ENCODE results near the gene RNF220.

Gene RNF220

DNA sequence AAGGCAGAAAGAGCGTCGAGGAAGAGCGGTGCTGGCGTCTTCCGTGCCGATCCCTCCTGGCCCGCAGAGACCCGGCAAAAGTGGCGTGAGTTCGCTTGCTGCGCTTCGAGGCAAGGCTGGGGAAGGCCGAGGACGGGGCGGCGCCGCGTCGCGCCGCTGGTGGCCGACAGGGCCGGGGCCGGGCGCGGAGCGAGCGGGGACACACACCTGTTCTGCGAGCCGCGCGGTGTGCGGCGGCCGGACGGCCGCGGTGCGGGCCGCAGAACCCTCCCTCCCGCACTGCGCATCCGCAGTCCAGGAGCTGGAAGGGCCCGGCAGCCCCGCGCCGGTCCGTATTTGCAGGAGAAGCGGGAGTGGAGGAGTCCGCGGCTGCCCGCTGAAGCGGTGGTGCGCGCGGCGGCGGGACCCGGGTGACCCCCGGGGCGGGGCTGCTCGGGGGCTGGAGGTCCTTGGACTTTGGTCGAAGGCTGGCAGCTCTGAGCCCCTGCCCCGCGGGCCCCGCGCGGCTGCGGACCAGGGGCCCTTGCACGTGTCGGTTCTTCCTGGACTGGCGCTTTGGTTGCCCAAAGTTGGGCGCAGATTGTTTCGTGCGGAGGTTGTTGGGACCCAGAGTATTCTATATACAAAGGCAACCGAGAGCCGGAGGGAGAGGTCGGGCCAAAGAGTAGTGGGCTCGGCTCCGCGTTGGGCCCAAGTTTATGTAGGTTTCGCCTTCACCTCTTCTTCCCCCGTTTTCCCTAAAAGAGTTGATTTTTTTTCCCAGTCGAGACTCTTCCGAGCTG, 2.6 kb downstream of the RNF220 start:
- DNase-seq = no peak

DNA sequence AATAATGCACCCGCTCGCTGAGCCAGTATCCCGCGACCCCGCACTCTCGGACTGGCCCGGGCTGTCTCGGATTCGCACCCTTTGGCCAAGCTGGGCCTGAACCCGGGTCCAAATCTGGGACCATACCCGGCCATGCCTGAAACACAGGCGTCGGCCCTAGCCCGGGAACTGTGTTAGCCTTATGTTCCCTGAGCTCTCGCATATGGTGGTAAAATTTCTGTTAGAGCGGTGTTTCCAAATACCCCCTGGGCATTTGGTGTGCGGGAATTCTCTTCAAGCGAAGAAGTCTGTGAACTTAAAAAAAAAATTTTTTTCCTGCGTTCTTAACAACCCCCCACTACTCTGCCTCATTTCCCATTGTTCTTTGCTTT, 3.1 kb downstream of the RNF220 start:
- DNase-seq = no peak

DNA sequence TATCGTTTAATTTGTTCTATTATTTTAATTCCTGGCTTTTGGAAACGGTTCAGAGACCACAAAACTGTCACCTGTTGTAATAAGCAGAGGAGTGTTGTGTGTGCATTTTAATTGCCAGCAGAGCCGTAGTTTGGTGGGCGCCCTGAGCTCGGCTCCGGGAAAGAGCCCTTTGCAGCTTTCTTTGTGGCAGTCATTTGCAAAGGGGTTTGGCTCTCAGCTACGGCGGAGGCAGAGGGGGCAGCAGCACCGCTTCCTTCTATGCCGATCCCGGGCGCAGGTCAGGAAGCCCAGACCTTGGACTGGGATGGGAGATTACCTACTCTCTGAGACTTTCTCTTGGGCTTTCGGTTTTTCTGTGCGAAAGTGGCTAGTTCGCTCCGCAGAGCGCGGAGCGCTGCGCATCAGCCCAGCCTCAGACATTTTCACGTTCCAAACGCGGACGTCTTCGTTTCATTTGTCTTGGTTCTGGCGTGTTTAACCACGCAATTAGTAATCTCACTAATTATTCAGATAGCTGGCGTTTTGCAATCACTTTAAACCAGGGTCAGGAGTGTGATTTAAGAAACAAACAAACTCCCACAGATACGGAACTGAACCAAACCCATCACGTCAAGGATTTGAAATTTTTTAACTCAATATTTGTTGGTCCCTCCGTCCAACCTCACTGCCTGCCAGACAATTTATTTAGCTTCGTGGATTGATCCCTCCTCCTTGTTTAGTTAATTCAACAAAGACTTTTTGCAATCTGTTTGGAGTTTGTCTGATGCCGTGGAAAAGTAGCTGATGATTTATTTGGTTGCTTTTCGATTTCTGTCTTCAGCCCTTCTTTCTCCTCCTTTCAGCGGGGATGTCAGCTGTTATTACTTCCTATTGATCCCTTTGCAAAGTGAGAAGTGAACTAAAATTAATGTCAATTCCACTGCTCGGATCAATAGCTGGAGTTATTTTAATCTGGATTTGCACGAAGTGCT, 3.9 kb downstream of the RNF220 start:
- no peak for DNase-seq

DNA sequence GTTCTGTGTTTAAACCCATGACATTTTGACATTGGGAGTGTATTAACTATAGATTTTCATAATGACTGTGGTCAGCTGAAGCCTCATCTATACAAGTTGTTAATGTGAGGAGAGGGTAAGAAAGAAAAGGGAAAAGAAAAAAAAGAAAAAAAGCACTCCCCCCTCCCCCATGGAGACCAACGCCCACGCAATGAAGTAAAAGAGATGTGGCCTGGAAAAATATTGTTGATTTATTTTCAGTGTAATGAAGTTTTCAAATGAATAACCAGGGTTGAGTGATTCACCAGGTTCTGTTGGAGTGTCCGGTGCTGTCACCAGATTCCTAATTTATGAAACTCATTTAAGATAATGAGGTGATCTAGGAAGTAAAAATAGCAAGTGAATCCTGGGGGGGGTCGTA, 4.7 kb downstream of the RNF220 start:
- no peak for DNase-seq

DNA sequence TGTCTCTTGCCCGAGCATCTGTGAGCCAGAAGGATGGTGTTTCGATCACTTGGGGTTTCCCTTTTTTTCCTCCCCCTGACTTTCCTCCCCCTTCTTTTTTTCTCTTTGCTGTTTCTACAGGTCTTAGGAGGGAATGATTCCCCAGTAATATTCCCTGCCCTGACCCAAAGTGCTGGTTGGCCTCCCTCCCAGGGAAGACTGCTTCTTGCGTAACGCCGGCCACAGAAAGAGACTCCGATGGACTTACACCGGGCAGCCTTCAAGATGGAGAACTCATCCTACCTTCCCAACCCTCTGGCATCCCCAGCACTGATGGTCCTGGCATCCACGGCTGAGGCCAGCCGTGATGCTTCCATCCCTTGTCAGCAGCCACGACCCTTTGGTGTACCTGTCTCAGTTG, 6.8 kb downstream of the RNF220 start:
- no peak for DNase-seq

DNA sequence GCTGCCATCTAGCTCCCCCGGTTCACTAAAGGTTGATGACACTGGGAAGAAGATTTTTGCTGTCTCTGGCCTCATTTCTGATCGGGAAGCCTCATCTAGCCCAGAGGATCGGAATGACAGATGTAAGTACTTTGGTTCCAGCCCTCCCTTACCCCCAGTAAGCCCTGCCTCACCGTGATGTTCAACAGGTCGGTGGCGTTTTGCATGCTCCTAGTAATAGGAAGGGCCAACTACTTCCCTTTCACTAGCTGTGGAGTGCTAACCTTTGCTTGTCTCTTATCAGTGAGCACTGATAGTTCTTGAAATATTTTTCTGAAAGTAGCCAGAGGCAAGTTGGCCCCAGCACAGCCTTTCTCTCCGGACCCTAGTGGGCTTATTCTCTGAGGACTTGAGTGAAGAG, 7.5 kb downstream of the RNF220 start:
- DNase-seq = no peak

DNA sequence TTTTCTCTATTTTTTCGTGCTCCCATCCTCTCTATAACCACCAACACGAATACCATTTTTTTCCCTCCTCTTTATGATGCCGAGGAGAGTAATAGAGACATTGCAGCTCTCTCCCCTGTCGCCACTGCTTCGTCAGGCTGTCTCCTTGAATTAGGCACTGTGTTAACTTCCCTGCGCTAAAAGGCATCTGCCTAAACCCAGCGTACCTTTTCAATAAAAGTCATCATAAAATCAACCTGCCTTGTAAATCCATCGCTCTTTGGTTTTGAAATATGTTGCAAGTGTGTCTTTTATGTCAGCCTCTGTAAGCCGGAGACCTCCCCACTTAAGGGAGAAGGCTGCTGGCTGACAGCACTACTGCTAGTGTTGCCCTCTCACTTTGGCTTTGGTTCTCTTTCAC, 8.7 kb downstream of the RNF220 start:
- no peak for DNase-seq

DNA sequence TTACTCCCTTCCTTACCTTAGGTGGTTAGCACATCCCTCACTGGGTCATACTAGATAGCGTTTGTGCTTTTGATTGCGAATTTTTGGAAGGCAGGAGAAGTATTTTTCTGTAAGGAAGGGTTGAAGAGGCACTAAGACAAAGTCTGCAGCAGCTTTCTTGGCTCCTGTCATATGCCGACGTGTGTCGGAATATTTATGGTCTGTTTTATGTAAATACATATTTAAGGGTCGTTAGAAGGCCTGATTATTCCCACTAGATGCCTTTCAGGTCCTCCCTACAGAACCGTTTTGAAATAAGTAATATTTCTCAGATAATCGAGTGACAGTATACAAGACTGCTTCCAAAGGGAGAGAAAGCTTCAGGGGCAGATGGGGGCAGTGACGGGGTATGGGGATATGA, 10.0 kb downstream of the RNF220 start:
- DNase-seq = no peak

DNA sequence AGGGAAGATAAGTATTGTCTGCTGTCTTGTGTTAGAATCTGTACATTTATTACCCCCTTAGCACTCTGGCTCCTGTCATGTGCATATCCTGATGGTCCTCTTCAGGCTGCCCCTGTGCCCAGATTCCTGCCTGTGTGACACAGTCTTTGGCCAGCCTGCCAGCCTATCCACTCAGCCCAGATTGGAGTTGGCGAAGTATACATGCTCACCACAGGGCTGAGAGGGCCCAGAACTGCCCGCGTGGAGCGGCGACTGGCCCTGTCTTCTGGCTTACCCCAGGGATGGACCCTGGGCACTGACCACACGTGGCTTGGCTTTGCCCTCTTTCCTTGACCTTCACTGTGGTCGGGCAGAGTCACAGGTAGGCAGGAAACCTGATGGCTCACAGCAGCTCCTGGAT, 11.4 kb downstream of the RNF220 start:
- no peak for DNase-seq

DNA sequence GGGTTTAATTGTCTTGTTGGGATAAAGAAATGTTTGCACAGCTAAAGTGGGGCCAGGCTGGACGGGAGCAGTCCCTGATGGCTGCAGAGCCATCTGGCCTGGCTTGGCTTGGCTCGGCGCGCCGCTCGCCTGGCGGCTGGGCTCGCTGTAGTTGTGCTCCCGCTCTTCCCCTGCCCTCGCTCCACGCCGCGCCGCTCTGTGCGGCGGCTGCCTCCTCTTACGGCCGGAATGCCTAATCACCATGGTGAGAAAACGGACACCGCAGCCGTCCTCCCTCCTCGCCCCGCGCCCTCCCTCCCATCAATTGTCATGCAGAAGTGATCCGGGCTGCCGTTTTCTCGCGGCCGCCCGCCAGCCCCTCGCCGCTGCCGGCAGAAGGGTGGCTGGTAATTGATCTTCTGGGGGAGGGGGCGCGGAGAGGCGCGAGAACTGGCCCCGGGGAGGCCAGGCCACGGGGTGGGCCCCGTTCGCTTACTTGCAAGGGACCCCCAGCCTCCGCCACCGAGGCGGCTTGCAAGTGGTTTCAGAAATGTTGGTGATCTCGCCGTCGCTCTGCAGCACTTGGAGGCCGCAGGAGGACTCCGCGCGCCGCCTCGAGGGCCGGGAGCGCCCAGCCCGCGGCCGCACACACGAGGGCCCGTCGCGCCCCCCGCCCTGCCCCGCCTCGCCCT, 12.4 kb downstream of the RNF220 start:
- no peak for DNase-seq

DNA sequence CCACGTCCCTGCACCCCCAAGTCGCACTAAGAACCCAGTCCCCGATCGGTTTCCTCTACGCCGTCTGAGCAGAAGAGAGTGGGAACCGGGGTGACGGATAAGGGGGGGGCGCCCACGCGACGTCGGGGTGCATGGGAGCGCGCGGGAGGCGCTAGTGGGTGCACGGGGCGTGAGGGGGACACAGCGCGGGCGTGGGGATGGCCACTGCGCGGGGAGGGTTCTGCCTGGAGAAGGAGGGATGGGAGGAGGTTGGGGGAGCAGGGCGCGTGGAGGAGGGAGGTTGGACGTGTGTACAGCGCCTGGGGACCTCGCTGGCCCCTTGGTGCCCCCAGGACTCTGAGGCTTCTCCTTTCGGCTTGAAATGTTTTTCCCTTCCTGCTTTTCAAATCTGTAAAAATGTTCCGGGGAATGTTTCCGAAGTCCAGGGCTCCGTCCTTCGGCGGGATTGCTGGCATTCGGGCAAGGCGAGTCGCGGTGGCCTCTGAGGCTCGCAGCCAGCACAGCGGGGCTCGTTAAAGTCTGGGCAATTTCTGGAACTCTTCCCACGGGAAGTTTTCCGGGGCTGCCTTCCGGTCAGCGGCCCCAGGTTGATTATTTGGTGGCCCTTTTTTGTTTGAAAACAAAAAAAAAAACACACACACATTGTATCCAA, 13.1 kb downstream of the RNF220 start:
- DNase-seq = no peak

DNA sequence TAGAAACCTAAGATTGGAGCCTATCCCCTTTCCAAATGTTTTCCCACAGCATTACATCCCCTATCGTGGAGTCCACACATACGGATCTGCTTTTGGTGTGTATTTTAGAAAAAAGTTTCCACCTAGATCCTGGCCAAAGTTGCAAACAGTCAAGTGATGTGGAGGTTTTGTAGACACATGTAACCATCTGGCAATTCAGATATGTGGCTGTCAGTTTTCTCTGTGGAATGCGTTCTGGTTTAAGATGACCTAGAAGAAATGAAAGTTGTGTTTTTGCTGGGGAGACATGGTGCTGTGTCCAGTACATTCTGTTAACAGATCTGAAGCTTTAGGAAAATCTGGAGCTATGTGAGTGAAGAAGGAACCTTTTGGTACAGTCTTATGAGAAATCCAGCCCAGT, 14.8 kb downstream of the RNF220 start:
- no peak for DNase-seq

DNA sequence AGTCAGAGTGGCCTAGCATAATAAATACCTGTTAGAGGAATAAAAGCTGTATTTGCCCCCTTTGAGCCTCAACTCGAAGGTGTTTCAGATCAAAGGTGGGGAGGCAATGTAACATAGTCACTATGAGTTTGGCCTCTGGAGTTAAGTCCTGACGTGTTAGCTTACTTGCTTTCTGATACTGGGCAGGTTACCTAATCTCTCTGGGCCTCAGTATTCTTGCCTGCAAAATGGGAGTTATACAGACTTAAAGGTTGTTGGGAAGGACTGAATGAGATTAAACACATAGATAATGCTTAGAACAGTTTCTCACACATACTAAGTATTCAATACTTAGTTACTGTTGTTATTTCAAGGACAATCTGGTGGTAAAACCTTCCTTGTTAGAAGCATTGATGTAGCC, 15.5 kb downstream of the RNF220 start:
- DNase-seq = no peak

DNA sequence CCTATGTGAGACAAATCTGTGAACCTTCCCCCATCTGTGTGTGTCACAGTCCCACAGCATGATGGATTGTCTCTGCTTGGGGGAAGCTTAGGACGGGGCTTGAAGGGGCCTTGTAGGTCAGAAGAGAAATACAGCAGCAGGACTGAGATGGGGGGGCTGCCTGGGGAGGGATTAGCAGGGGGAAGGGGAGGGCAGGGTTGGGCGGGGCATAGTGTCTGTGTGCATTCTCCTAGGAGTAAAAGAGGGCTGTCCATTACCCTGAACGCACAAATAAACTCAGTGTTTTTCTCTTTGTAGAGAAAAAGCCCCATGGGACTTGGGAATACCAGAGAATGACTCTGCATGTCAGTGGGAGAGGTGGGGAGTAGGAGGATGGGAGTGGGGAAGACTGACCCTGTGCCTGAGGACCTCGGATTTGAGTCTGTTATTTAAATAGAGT, 16.4 kb downstream of the RNF220 start:
- DNase-seq = no peak

DNA sequence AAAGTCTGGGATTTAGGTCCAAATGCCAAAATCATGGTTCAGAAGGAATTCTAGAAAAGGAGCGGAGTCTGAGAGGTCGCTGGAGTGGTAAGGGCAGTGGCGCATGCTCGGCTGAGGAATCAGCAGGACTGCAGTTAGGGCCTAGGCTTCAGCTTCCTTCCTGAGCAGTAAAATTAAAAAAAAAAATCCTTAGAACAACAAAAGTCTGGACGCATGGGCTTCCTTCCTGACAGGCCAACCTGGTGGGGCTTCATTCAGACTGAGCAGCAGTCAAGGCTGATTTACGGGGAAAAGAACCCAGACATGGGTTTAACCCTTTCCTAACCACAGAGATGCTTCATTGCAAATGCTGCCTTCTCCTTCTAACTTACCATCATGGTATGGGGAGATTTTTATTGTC, 17.1 kb downstream of the RNF220 start:
- no peak for DNase-seq

DNA sequence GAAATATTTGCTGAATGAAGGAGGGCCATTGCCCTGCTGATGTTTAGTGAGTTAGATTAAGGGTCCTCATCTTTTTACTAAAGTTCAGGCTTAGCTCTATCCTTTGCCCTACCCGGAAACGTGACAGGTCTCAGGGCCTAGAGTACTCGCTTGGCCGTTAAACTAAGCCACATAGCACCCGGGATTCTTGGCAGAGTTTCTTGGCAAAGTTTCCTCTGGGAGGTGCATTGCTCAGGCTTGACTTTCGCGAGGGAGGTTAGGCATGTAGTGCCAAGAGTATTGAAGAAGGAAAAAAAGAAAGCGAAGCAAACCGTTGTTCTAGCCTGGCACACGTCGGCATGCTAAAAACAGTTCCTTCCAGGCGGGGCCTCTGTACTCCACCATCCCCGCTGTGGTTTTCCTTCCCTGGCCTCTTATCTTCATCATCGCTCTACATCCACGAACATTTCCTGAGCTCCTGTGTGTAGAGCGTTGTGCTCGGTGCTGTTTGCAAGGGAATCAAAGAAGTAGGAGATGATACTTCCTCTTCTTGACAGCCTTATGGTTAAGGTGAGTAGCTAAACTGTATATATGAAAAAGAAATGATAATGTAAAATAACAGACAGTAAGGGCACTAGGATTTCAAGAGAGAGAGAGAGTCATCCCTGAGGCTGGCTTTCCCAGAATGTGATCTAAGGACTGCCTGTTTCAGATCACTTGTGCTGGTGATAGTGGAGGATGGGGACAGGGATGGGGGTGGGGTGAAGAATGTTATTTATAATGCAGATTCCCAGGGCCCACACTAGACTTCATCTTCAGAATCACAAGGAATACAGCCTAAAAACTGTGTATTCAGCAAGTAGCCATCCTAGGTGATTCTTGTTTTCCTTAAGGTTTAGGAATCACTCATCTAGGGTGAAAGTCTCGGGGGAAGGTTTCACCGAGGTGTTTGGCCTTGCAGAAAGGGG, 18.8 kb downstream of the RNF220 start:
- DNase-seq = no peak

DNA sequence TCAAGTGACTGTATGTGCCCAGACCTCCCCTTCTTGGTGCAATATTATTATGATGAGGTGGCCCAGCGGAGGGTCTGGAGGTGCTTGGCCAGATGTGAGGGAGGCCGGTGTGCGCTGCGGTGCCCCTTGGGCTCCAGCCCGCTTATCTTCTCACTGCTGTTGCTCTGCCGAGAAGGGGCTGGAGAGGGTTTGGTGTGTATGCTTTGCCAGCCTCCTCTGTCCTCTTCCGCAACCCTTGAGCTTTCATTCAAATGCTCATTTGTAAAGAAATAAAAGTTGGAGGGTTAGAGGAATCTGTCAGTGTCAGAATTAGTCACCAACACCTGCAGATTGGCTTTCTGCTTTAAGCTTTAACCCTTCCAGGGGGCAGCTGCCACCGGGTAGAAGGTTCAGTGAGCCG, 19.7 kb downstream of the RNF220 start:
- DNase-seq = no peak

DNA sequence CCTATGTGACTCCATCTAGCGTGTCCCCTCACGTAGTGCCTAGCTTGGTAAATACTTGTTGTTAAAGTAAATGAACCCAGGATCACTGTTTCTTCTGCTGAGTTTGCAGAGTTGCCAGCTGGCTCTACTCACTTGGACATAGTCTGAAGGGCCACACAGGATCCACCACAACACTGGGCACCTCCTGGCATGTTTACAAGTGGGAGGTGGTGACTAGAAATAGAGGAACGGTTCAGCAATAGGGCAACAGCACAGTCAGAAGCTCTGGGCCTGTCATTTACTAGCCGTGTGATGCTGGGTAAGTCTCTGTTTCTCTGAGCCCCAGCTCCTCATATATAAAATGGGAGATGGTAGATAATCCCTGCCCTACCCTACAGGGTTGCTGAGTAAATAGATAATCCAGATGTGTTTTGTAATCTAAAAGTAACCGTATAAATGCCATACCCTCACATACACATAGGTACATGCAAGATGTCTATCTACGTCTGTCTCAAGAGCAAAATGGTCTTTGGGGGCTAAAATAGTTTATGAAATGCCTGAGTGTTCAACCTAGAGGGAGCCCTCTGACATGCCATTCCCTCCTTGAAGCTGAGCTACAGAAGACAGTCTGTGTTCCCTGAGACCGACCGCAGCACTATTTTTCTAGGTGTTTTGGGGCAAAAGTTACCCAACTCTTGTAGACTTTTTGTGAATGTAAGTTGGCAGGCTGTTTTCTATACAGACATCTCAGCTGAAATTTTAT, 20.5 kb downstream of the RNF220 start:
- no peak for DNase-seq

DNA sequence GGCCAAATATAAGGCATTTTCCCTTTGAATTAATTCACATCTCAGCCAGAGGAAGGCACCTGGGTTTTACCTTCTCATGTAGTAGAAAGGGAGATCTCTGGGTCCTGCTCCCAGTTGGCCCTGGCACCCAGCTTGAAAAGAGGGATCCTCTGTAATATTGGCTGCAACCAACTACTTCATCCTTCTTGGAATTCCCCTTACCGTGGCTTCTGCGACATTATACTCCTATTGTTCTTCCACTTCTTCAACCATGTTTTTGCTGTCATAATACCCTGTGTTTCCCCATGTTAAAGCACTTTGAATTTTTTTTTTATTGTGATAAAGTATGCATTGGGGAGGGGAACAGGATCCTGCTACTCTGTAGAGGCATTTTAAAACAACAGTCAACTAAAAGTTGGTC, 26.8 kb downstream of the RNF220 start:
- DNase-seq = no peak

DNA sequence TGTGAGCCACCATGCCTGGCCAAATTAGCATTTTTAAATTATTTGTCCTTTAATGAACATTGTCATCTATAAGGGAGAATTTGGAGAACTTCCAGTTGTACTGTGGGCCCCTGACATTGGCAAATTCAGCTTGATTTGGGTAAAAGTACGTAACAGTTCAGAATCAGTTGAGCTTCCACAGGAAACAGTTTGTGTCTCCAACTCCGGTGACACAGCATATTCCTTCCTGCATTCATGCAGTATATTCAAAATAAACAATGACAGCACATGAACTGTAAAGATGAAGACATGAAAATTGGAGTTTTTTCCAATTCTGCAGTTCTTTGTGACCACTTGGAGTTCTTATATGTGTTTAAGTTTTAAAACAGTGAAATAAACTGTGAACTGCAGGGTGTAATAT, 28.2 kb downstream of the RNF220 start:
- DNase-seq = no peak

Data from activated CD8-positive, alpha-beta memory T cell treated with anti-CD3 and anti-CD28 coated beads, Interleukin-2, amount 50 U/mL, for 4 hours (primary cell).